Osteoblast (primary cell): Measurements from ENCODE around the gene RORB. TPM values are rescaled to one million over a fixed set of nuclear protein-coding genes. Genes with fewer than 3 reads are reported as not detected.

ENCODE experiments used
- DNase-seq: peaks from one replicate; pipeline ENCODE4 v3.0.0; 2011; ENCODE audit warnings: low spot score, mixed read lengths; ENCODE audit not compliant: insufficient read length; ENCODE audit errors: missing footprints
- H2AFZ ChIP-seq: 2 replicates; pipeline ENCODE4 v1.6.0; 2011; ENCODE audit warnings: mild to moderate bottlenecking, low read length
- H3K27ac ChIP-seq: 2 replicates; pipeline ENCODE4 v1.5.1; 2011; ENCODE audit warnings: mild to moderate bottlenecking, low read depth, low read length, moderate library complexity
- H3K27me3 ChIP-seq: 2 replicates; pipeline ENCODE4 v1.6.0; 2012; ENCODE audit warnings: mild to moderate bottlenecking, control low read depth, inconsistent platforms, low read length, moderate library complexity; ENCODE audit not compliant: insufficient read depth
- H3K36me3 ChIP-seq: 2 replicates; pipeline ENCODE4 v1.5.1; 2011; ENCODE audit warnings: mild to moderate bottlenecking, low read length, control low read depth, moderate library complexity; ENCODE audit not compliant: insufficient read depth
- H3K4me1 ChIP-seq: 2 replicates; pipeline ENCODE4 v1.5.1; 2011; ENCODE audit warnings: mild to moderate bottlenecking, low read length, control low read depth, moderate library complexity; ENCODE audit not compliant: insufficient read depth
- H3K4me2 ChIP-seq: 2 replicates; pipeline ENCODE4 v1.6.0; 2011; ENCODE audit warnings: mild to moderate bottlenecking, low read length; ENCODE audit not compliant: insufficient read depth
- H3K4me3 ChIP-seq: fragments of 200-600 bp; sonication (generic); 3 replicates; pipeline ENCODE4 v1.5.1; 2012; ENCODE audit warnings: mild to moderate bottlenecking, low read length, inconsistent platforms; ENCODE audit not compliant: insufficient read depth
- H3K79me2 ChIP-seq: 2 replicates; pipeline ENCODE4 v1.6.0; 2012; ENCODE audit warnings: mild to moderate bottlenecking, low read length, control low read depth, inconsistent platforms; ENCODE audit not compliant: insufficient read depth
- H3K9me3 ChIP-seq: 2 replicates; pipeline ENCODE4 v1.5.1; 2011; ENCODE audit warnings: low read depth, low read length, control low read depth
- H4K20me1 ChIP-seq: 2 replicates; pipeline ENCODE4 v1.6.0; 2012; ENCODE audit warnings: mild to moderate bottlenecking, low read length, control low read depth; ENCODE audit not compliant: insufficient read depth
- total RNA-seq: library from RNA; depleted of rRNA; stranded (reverse); fragments of >200 nt; gene quantifications from 2 replicates; pipeline ENCODE4 v1.2.3, GENCODE V29; 2012
- TF ChIP-seq, protein P1 (sequence below): IDR thresholded peaks from 2 replicates; pipeline ENCODE4 v1.5.1; 2011; ENCODE audit warnings: mild to moderate bottlenecking, low read depth, low read length, moderate library complexity; ENCODE audit errors: extremely low read depth

Gene RORB
- total RNA-seq, 1 donor = 0.36 TPM

DNA sequence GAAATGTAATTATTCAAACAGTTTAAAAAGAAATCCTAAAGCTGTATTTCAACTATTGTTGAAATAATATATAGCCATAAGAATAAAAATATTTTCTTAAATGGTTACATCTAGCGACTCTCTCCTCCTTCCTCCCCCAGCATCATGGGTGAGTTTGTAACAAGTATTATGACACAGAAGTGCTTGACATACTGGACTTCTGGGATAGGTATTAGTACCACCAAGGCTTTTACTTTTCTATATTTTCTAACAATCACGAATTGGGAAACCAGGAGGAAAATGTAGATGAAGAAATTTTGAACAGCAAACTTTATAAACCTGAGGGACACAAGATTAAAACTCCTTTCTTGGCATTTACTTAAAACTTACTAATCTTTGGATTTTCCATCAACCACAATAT lies 4.4 kb downstream of the RORB start:
- Histone ChIP-seq H3K4me2 (no peak overlapping the region), H3K36me3 (no peaks in the 10 kb centered on the region), H3K27me3 (peaks cover 40% of the 10 kb centered on the region), H3K27ac (no peak overlapping the region), H3K4me1 (no peaks in the 10 kb centered on the region), H4K20me1 (no peaks in the 10 kb centered on the region), H3K79me2 (no peaks in the 10 kb centered on the region), H3K9me3 (no peaks in the 10 kb centered on the region), H3K4me3 (no peak overlapping the region), H2AFZ (no peak overlapping the region)
- peak; percentile 54 for DNase-seq
- TF ChIP-seq, protein P1, sequence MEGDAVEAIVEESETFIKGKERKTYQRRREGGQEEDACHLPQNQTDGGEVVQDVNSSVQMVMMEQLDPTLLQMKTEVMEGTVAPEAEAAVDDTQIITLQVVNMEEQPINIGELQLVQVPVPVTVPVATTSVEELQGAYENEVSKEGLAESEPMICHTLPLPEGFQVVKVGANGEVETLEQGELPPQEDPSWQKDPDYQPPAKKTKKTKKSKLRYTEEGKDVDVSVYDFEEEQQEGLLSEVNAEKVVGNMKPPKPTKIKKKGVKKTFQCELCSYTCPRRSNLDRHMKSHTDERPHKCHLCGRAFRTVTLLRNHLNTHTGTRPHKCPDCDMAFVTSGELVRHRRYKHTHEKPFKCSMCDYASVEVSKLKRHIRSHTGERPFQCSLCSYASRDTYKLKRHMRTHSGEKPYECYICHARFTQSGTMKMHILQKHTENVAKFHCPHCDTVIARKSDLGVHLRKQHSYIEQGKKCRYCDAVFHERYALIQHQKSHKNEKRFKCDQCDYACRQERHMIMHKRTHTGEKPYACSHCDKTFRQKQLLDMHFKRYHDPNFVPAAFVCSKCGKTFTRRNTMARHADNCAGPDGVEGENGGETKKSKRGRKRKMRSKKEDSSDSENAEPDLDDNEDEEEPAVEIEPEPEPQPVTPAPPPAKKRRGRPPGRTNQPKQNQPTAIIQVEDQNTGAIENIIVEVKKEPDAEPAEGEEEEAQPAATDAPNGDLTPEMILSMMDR = no peak

DNA sequence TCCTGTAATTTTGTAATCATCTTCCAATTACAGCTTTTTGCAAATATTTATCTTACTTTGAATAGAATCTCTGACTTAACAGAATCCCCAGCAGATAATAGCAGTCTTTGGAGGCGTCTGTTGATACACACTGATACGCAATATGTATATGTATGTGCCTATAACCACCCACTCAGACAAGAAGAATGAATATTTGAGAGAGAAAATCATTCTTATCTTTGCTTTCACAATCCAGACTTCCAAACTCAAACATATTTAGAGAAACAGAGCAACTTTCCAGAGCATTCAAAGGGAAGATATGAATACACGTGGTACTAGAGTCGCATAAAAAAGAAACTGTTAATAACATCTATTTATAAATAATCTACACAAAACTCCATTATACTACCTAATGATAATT lies 6.1 kb downstream of the RORB start:
- Histone ChIP-seq H3K4me1 (no peaks in the 10 kb centered on the region), H3K36me3 (no peaks in the 10 kb centered on the region), H3K27me3 (peaks cover 31% of the 10 kb centered on the region), H2AFZ (no peak overlapping the region), H3K9me3 (no peaks in the 10 kb centered on the region), H3K4me2 (no peak overlapping the region), H3K27ac (no peak overlapping the region), H3K79me2 (no peaks in the 10 kb centered on the region), H3K4me3 (no peak overlapping the region), H4K20me1 (no peaks in the 10 kb centered on the region)
- DNase-seq = no peak
- TF ChIP-seq, protein P1 = no peak

DNA sequence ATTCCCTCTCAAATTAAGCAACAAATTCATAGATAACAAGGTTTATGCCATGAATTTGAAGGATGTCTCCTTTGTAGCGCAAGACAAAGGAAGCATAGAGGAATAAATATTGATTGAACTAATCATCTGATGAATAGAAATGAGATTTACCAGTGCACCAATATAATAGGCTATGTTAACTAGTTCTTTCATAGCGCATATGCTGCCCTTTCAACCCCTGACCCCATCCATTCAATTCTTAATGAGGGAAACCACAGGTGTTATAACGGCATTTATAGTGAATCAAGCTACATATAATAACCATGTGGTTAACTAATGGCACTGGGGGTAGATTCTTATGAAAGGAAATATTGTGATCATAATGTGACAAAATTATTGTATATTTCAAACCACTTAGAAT lies 6.5 kb downstream of the RORB start:
- H3K4me3 ChIP-seq = no peak overlapping the region
- H3K27me3 ChIP-seq = peaks cover 26% of the 10 kb centered on the region
- no peak overlapping the region for H2AFZ ChIP-seq
- no peaks in the 10 kb centered on the region for H3K4me1 ChIP-seq
- no peaks in the 10 kb centered on the region for H3K36me3 ChIP-seq
- no peak for DNase-seq
- no peaks in the 10 kb centered on the region for H3K79me2 ChIP-seq
- no peak overlapping the region for H3K27ac ChIP-seq
- H4K20me1 ChIP-seq = no peaks in the 10 kb centered on the region
- H3K4me2 ChIP-seq = no peak overlapping the region
- TF ChIP-seq, protein P1 = no peak
- H3K9me3 ChIP-seq = no peaks in the 10 kb centered on the region

DNA sequence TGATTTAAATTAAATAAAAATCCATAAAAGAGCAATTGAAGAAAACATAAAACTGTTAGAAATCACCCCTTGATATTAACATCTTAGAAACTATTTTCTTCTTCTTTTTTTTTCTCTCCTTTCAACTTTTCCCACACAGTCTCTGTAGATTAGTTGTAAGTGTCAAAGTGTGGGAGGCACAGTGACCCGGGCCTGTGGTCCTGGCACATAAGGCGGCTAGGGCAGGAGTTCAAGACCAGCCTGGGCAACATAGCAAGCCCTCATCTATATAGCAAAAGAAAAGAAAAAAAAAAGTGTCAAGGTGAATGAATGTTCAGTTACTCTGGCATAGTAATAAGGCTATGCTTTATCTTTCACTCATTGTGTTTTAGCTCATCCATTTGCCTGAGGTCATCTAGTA lies 14.2 kb downstream of the RORB start:
- H3K4me3 ChIP-seq = no peak overlapping the region
- no peaks in the 10 kb centered on the region for H3K36me3 ChIP-seq
- H3K4me2 ChIP-seq = no peak overlapping the region
- no peaks in the 10 kb centered on the region for H3K9me3 ChIP-seq
- H3K27me3 ChIP-seq = no peaks in the 10 kb centered on the region
- no peak for DNase-seq
- no peak overlapping the region for H2AFZ ChIP-seq
- H3K27ac ChIP-seq = no peak overlapping the region
- H4K20me1 ChIP-seq = no peaks in the 10 kb centered on the region
- TF ChIP-seq, protein P1 = no peak
- H3K4me1 ChIP-seq = no peaks in the 10 kb centered on the region
- H3K79me2 ChIP-seq = no peaks in the 10 kb centered on the region
